NOMO-1 (cell line): ENCODE measurements around the gene KIAA1191.

Experiments used
- DNase-seq, 2 experiments: peaks; one replicate each; lab custom pipeline; 2025; ENCODE audit not compliant: unreplicated experiment in 2 of 2; lab: John Stamatoyannopoulos, UW

Gene KIAA1191

DNA sequence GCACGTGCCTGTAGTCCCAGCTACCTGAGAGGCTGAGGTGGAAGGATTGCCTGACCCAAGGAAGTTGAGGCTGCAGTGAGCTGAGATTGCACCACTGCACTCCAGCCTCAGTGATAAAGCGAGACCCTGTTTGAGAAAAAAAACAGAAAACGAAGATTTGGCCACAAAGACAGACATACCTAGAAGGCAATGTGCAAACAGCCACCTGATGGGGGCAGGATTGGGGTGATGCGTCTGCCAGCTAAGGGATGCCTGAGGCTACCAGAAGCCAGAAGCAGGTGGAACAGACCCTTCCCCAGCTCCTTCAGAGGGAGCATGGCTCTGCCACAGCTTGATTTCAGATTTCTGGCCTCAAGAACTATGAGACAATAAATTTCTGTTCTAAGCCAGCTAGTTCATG, 29.9 kb upstream of the KIAA1191 start:
- no peak for DNase-seq

DNA sequence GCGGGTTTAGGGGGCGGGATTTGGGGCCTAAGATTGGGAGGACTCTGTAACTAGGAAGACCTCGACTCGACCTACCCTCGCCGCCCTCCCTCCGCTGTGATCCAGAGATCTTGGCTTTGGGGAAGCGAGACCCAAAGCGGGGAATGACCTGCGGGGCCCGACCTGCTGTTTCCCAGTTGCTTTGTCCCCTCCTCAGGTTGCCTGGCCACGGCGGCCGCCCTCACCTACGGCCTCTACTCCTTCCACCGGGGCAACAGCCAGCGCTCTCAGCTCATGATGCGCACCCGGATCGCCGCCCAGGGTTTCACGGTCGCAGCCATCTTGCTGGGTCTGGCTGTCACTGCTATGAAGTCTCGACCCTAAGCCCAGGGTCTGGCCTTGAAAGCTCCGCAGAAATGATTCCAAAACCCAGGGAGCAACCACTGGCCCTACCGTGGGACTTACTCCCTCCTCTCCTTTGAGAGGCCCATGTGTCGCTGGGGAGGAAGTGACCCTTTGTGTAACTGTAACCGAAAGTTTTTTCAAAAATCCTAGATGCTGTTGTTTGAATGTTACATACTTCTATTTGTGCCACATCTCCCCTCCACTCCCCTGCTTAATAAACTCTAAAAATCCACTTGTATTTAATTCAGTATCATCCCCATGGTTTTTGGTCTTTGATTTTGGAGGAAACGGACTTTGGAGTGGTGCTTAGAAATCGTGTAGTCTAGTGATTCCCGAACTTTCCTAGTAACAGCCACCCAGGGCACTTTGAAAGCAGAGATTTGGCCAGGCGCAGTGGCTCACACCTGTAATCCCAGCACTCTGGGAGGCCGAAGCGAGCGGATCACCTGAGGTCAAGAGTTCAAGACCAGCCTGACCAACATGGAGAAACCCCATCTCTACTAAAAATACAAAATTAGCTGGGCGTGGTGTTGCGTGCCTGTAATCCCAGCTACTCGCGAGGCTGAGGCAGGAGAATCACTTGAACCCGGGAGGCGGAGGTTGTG, 27.9 kb upstream of the KIAA1191 start:
- DNase-seq, result peak; percentile 55 to 67

DNA sequence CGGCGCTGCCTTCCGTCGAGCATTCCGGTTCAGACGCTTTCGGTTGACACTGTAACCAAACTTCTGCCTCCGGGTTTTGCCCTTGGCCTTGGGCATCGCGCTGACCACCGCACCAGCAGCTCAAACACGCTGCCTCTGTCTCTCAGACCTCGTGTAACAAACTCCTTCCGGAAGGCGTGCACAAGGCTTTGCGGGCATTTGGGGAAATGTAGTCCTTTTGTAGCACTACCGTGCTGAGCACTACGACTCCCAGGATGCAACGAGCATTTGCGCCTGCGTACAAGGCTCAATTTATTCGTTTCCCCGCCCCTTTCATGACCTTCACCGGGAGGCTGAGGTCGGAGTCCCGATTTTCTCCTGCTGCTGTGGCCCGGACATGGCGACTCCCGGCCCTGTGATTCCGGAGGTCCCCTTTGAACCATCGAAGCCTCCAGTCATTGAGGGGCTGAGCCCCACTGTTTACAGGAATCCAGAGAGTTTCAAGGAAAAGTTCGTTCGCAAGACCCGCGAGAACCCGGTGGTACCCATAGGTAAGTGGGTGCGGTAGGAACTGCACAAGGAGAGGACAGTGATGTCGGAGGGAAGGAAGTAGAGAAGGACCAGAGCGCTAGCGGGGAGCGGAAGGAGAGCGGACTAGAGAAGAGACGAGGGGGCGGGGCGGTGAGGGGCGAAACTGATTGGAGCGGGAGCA, 27.0 kb upstream of the KIAA1191 start, which contains the start of the genes HIGD2A and NOP16:
Gene HIGD2A (plus strand): TSS at position 308 of the 691 bp plus-strand sequence. CDS start 69 bp downstream, at position 377.
Gene NOP16 (minus strand): TSS at position 155 of the 691 bp plus-strand sequence. CDS start 59 bp downstream, at position 96.
- DNase-seq, result peak; percentile 98

DNA sequence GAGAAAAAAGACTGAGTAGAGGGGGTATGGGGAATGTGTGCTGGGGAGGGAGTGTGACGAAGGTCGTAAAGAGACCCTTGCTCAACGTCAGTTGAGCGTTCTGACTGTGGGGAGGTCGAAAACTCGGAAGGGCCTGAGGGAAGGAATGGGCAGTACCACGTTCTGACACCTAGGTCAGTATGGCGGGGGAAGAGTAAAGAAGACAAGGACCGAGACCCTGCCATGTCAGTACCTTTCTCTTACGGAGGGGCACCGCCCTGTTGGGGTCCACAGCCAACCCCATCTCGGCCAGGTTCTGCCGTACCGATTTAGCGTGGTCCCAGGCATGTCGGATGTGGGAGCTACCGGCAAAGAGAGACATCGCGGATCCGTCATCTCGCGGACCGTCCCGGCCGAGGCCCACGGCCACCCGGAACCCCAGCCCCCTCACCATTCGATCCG, 26.5 kb upstream of the KIAA1191 start:
- peak; percentile 14 to 47 for DNase-seq

DNA sequence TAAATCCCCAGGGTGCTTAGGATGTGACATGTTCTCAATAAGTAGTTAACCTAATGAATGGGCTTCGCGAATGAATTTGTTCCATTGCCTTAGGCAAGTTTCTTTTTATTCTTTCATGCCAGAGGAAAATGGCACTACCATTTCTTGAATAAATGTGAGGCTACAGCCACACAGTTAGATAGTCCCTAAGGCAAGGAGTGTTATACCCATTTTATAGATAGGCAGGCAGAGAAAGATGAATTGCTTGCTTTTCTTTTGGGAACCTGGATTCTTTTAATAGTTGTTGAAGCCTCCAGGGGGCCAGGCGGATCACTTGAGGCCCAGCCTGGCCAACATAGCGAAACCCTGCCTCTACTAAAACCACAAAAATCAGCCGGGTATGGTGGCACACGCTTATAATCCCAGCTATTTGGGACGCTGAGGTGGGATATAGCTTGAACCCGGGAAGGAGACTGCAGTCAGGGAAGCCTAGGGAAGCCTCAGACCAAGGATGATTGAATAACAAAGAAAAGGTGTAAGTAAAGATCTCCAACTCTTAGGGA, 25.9 kb upstream of the KIAA1191 start:
- DNase-seq, result no peak

DNA sequence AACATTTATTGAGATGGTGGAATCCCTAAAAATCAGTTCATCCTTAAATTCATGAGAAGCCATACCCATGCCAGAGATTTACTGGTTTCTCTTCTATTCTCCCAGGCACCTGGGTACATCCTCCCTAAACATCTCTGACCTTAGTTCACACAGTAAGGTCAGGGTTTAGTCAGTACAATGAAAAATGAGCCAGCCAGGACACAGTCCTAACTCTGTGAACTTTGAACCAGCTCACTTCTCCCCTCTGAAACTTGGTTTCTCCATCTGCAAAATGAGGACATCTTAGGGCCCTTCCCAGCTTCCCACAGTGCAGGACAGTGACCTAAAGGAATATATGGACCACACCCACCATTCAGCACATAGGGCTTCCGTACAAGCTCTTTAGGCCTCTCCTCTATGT, 24.9 kb upstream of the KIAA1191 start:
- no peak for DNase-seq

DNA sequence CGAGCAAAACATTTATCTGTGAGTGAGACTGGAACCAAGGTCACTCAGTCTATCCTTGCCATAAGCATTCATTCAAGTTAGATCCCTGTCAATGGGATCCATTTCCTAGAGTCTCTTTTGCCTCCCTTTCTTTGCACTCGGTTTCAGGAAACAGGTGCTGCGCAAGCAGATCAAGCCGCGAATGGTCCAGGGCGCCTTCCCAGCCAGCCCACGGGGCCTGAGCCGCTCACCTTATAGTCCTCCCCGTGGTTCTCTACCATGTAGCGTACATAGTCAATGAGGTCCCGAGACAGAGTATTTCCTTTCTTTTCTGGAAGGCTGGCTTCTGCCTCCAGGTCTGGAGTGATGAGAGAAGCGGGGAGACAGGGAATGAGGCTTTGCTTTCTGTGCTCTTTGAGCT, 23.4 kb upstream of the KIAA1191 start:
- DNase-seq, result no peak

DNA sequence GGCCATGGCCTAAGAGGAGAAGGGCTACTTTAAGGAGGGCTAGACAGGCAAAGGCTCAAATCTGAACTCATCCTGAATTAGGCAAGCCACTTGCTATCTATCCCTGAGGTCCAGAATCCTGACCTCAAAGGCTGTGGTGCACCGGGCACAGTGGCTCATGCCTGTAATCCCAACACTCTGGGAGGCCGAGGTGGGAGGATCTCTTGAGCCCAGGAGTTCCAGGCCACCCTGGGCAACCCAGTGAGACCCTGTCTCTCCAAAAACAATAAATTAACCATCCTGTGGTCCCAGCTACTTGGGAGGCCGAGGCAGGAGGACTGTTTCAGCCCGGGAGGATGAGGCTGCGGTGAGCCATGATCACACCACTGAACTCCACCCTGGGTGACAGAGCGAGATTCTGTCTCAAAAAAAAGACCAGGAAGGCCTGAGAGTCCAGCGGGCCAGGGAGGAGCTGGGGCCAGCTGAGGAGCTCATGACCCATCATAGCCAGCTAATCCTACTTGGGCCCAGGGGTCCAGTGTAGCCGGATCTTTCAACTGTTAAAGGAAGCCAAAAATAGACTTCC, 22.9 kb upstream of the KIAA1191 start:
- DNase-seq, result no peak

DNA sequence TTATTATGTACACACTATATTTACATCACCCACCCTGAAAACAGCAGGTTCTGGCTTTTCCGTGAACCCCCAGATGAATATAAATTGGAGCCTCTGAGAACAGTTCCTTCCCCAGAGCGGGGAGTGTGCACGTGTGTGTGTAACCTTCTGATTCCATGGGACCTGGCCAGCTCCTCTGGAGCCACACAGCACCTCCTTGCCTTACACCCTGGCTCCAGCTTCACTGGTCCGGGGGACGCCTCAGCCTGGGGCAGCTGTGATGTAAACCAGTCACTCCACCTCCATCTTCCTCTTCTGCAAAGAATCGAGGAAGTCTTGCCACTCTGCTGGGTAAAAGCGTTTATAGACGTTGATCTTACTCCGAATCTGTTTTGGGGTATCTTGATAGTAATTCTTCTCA, 22.4 kb upstream of the KIAA1191 start:
- no peak for DNase-seq

DNA sequence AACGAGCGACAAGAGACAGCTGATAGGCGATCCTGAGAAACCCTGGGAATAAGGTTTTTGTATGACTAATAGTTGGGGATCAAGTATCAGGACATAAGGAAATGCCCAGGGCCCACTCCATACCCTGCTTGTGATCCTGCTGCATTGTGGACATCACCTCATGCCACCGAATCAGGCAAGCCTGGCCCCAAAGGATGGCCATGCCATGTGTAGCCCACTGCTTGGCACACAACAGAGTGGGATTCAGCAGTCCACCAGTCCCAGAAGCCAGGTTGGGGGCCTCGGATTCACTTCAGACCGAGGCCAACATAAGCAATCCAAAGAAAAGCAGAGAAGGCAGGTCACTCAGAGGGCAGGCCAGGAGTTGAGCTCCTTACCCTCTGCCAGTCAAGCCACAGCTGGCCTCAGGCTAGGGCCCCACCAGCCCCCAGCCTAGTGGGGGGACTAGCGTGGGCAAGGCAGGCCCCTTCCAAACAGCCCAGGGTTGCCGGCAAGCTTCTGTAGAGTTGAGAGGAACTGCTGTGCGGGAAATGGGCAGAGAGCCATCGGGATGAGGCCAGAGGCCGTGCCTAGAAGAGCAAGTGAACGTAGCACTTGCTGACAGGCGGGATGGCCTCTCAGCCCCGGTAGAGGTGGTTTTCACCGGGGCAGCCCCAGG, 21.8 kb upstream of the KIAA1191 start:
- no peak for DNase-seq

DNA sequence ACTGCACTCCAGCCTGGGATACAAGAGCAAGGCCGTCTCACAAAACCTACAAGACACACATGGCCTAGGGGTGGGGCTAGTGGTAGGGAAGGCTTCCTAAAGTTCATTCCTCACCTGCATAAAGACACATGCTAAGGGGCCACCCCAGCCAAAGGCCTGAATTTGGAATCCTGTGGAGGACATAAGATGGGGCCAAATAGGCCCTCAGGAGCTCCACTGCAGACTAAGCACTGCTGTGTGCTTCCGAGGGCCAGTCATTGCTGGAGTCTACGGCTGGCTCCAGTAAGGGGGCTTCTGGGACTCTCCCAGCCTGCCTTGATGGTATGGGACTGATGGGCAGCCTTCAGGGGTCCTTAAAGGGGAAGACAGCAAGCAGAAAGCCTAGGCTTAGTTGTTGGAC, 21.2 kb upstream of the KIAA1191 start:
- no peak for DNase-seq

DNA sequence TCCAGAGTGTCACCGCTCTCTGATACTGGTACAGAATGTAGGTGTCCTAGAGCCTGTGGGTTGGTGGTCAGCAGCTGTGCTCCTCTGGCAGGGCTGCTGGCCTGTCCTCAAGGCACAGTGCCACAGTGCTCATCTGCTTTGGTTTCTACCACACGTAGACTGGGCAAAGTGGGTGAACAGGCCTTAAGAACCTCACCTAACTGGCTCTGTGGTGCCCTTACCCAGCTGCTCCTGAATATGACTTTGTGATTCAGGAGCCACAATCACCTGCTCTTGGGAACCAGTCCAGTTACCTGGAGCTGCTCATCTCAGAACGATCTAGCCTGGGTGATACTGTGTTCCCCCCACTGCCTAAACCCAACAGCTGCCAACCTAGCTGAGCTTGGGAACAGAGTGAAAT, 20.4 kb upstream of the KIAA1191 start:
- DNase-seq, result no peak

DNA sequence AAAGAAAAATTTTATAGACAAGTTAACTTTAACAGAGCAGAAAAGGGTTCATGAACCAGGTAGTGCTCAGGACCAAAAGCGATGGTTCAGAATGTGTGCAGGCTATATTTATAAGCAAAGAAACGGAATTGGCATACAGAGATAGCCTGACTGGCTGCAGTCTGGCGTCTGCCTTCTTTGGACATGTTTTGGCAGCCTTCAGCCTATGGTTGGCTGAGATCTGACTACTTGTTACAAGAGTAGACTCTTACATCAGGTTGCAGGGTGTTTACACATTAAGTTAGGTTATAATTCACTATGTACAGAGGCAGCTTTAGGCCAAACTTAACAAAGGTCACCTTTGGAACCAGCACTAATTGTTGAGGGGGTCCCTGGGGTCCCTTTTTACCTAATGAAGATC, 19.9 kb upstream of the KIAA1191 start:
- no peak for DNase-seq

DNA sequence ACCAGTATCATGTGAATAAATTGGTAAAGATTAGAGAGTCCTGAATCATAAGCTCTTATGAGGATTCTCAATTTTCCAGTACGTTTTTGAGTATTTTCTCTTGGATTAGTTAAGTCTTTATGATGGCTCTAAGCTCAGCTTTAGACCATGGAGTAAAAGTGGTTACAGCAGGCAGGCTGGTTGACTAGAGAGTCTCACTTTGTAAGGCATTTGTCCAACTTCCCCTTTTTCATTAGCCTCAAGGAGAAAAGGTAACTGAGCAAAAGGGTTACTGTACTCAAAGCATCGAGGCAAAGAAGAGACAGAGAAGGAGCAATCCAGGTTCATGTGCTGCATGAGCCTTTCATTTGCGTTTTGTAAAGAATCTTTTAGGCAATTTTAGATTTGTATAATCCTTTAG, 18.3 kb upstream of the KIAA1191 start:
- DNase-seq, result peak in 1 of 2 experiments; percentile 37

DNA sequence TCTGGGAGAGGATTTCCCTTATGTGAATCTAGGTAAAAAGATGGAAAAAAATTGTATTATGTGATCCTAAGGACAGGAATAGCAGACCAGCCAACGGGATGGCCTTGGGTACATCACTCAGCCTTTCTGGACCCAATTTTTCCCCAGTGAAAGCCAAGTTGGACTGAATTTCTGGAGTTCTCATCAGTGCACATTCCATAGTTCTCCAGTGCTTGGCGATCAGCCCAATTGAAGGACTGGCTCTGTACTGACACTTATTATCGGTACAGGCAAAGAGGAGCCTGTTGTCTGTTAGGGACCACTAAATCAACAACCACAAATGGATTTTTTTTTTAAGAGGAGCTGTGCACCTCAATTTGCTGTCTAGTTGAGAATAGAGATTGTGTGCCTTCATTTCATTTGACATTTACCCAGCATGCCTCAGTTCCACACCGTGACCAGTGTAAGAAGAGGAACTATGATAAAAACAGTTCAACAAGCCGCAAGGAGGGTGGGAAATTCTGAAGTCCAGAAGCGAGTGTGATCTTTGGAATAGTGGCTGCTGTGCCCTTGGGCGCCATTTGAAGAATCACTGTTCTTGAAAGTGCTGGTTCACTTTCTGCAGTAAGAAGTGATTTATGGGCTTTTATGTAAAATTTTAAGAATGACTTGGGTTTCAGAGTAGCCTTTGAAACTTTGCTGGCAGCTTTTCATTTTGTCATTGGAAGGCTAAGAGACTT, 11.7 kb upstream of the KIAA1191 start:
- DNase-seq, result peak in 1 of 2 experiments; percentile 7

DNA sequence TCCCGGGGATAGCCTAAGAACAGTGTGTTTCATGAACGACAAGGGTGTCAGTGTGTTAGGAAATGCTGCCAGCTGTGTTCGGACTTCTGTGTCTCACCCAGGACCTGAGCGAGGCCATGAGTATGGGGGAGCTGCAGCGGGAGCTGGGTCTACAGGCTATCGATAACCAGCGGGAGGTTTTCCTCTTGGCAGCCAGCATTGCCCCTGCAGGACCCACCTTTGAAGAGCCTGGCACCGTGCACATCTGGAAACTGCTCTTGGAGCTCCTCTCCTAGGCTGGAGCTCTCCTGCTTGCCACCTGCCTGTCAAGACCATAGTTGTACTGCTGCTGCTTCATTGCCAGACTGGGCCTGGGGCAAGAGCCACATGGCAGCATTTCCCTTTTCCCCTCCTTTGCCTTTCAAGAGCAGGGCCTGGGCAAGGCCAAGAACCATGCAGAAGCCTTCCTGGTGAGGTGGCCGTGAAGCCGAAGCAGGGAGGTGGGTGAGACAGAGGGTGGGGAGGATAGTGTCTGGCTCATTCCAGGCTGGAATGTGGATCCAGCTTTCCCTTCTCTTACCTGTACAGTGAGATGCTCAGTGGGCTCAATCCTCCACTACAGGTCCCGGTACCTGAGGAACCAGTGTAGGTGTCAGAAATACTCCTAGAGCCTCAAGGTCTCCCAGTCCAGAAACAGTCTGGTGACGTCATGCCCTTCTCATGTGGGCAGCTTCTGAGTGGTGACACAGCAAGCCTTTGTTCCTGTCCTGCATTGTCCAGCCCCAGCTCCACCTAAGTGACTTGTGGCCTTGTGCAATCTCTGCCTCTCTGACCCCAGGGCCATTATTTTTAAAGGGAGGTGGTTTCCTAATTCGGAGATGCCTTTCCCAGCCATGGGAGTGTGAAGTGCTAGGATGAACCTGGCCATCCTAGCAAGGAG, 10.3 kb upstream of the KIAA1191 start:
- no peak for DNase-seq

DNA sequence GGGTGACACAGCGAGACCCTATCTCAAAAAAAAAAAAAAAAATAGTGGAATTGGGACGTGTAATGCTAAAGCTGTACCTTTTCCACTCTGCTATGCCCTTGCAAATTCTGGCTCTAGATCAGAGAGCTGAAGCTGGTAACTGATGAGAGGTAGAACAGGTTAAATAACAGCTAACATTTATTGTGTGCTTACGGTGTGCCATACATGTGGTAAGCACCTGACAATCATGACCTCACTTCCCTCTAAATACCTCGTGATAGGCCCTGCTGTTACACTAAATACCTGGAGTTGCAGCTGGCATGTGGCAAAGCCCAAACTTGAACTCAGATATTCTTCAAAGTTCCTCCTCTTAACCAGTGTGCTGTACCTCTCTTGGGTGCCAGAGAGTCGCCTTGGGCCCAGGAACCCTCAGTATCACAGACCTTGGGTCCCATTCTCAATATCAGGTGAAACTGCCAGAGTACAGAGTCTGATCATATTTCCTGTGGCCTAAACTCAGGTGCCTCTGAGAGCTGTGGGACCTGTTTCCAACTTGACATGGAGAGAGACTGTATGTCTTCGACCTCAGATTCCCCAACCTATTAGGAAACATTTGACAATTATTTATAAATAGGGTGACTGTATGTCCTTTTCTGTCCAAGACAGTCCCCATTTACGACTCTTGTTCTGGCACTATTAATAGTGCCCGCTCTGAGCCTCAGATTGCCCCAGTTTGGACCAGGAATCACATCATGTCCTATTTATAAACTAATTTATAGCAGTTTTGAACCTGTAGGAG, 8.6 kb upstream of the KIAA1191 start:
- no peak for DNase-seq

DNA sequence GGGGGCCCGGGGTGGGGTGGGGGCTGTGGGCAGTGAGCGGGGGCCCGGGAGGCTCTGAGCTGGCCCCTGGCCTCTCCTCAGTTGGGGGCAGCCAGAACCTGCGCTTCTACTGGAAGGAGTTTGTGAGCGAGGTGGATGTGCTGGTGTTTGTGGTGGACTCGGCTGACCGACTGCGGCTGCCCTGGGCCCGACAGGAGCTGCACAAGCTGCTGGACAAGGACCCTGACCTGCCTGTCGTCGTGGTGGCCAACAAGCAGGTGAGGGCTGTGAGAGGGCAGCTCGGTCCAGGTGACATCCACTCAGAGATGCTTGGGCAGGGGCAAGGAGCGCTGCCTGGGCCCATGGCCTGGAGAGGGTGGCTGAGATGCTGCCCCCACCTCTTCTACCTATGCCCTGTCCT, 7.2 kb upstream of the KIAA1191 start:
- DNase-seq, result no peak
